K562 (cell line): ENCODE data around the gene SUFU. TPM values are rescaled to one million over a fixed set of nuclear protein-coding genes. Genes with fewer than 3 reads are reported as not detected.

Experiments
- CBX5 ChIP-seq: IDR thresholded peaks from 2 replicates; pipeline ENCODE4 v1.6.1; 2014; ENCODE audit warnings: low read depth, borderline replicate concordance
- CBX8 ChIP-seq: fragments of 200-600 bp; sonication (generic); IDR thresholded peaks from 2 replicates; pipeline ENCODE4 v1.6.1; 2012; ENCODE audit warnings: borderline replicate concordance, mixed run types, low read depth, mild to moderate bottlenecking, moderate library complexity, mixed read lengths, low read length, control low read depth, inconsistent platforms; ENCODE audit not compliant: poor library complexity, severe bottlenecking; ENCODE audit errors: extremely low read depth
- DPF2 ChIP-seq: fragments of 450-650 bp; IDR thresholded peaks from 2 replicates; pipeline ENCODE4 v1.6.1; 2016
- ELF2 ChIP-seq: fragments of 250-450 bp; sonication (Bioruptor Pico); IDR thresholded peaks from 2 replicates; pipeline ENCODE4 v1.5.0; 2021; ENCODE audit warnings: mild to moderate bottlenecking
- HLTF ChIP-seq: fragments of 450-650 bp; IDR thresholded peaks from 2 replicates; pipeline ENCODE4 v1.6.1; 2016
- JUND ChIP-seq, 2 experiments: IDR thresholded peaks; 2 replicates in 1 of 2; 3 replicates in 1 of 2; pipeline ENCODE4 v1.6.1; 2011; ENCODE audit warnings: borderline replicate concordance in 2 of 2, low read depth in 2 of 2, low read length in 2 of 2, improper control_type of control experiment in 1 of 2, missing biosample characterization in 1 of 2, missing genetic modification characterization in 1 of 2, missing genetic modification reagents in 1 of 2
- MAFG ChIP-seq: fragments of 450-650 bp; conservative IDR thresholded peaks from 2 replicates; pipeline ENCODE4 v1.6.1; 2016; ENCODE audit warnings: missing genetic modification characterization, missing compliant biosample characterization
- MTF1 ChIP-seq: fragments of 250-450 bp; sonication (Bioruptor Pico); IDR thresholded peaks from 2 replicates; pipeline ENCODE4 v1.9.0; 2021; ENCODE audit warnings: moderate library complexity, mild to moderate bottlenecking, inconsistent platforms, borderline replicate concordance
- POLR3A ChIP-seq: IDR thresholded peaks from 2 replicates; pipeline ENCODE4 v1.6.1; 2011; ENCODE audit warnings: borderline replicate concordance, mild to moderate bottlenecking, moderate library complexity; ENCODE audit not compliant: insufficient read length, insufficient read depth; ENCODE audit errors: extremely low read depth
- STAG1 ChIP-seq: sonication (generic); formaldehyde crosslinking; IDR thresholded peaks from 2 replicates; pipeline ENCODE4 v1.5.0; 2020; ENCODE audit warnings: missing genetic modification reagents, borderline replicate concordance
- ZBTB8A ChIP-seq: fragments of 450-650 bp; IDR thresholded peaks from 2 replicates; pipeline ENCODE4 v1.6.1; 2018; ENCODE audit warnings: mild to moderate bottlenecking, moderate library complexity; ENCODE audit not compliant: partially characterized antibody
- ZKSCAN3 ChIP-seq: fragments of 250-450 bp; sonication (Bioruptor Pico); IDR thresholded peaks from 2 replicates; pipeline ENCODE4 v1.4.0; 2020
- ZNF184 ChIP-seq: sonication (generic); formaldehyde crosslinking; IDR thresholded peaks from 2 replicates; pipeline ENCODE4 v1.5.0; 2020; ENCODE audit warnings: missing genetic modification reagents
- ZNF41 ChIP-seq: fragments of 250-450 bp; sonication (Bioruptor Pico); conservative IDR thresholded peaks from 2 replicates; pipeline ENCODE4 v1.4.0; 2020; ENCODE audit warnings: mild to moderate bottlenecking
- ZNF589 ChIP-seq: fragments of 200-800 bp; sonication (Bioruptor generic); IDR thresholded peaks from 2 replicates; pipeline ENCODE4 v1.6.1; 2016; ENCODE audit warnings: low read depth, missing genetic modification characterization, missing compliant biosample characterization
- ZNF592 ChIP-seq: fragments of 450-650 bp; IDR thresholded peaks from 2 replicates; pipeline ENCODE4 v1.6.1; 2017; ENCODE audit warnings: antibody characterized with exemption, mild to moderate bottlenecking
- ZNF707 ChIP-seq: fragments of 250-450 bp; sonication (Bioruptor Pico); conservative IDR thresholded peaks from 2 replicates; pipeline ENCODE4 v1.8.0; 2022; ENCODE audit warnings: inconsistent platforms, mild to moderate bottlenecking, moderate library complexity
- ZNF79 ChIP-seq: fragments of 250-450 bp; sonication (Bioruptor Pico); IDR thresholded peaks from 2 replicates; pipeline ENCODE4 v1.4.0; 2020; ENCODE audit warnings: low read depth, mild to moderate bottlenecking, moderate library complexity
- ZNF830 ChIP-seq: fragments of 250-450 bp; sonication (Bioruptor Pico); IDR thresholded peaks from 2 replicates; pipeline ENCODE4 v1.5.0; 2021; ENCODE audit warnings: mild to moderate bottlenecking
- polyA plus RNA-seq, 8 experiments: library from polyadenylated mRNA; depleted of rRNA in 4 of 8; stranded (reverse) in 5 of 8; unstranded in 3 of 8; fragments of >200 nt; fragmentation: Nextera tagmentation in 2 of 8; fragmentation: Illumina TruSeq in 1 of 8; extraction: Ambion mirVana in 2 of 8; extraction: Trizol in 1 of 8; gene quantifications; 2 replicates each; pipeline versions ENCODE4 v1.2.1 to v1.2.3, GENCODE V29; 2011 to 2014; ENCODE audit warnings: inconsistent platforms in 1 of 8, missing spikeins in 1 of 8
- total RNA-seq, 7 experiments: library from RNA; depleted of rRNA in 6 of 7; stranded (reverse); fragments of >200 nt in 6 of 7; fragmentation: Illumina TruSeq in 2 of 7; extraction: Trizol in 2 of 7; gene quantifications; 2 replicates each; pipeline versions ENCODE4 v1.2.1 to v1.2.3, GENCODE V29; 2011 to 2021; ENCODE audit warnings: low replicate concordance in 1 of 7
- TF ChIP-seq, protein P1 (sequence below): sonication (generic); formaldehyde crosslinking; IDR thresholded peaks from 2 replicates; pipeline ENCODE4 v1.9.0; 2022; ENCODE audit warnings: mild to moderate bottlenecking, missing genetic modification reagents
- TF ChIP-seq, protein P2 (sequence below): fragments of 200-800 bp; sonication (Bioruptor generic); IDR thresholded peaks from 2 replicates; pipeline ENCODE4 v1.6.1; 2017; ENCODE audit warnings: missing genetic modification characterization, missing compliant biosample characterization
- TF ChIP-seq, protein P3 (sequence below): fragments of 250-450 bp; sonication (Bioruptor Pico); IDR thresholded peaks from 2 replicates; pipeline ENCODE4 v1.9.0; 2021; ENCODE audit warnings: mild to moderate bottlenecking

The SUFU gene
- total and polyA plus RNA-seq, 9 of the 15 experiments (the other 6 are each of a cell fraction or from before 2014, with no cell fraction given): 0.59 to 6.3 (median 0.82) TPM

DNA sequence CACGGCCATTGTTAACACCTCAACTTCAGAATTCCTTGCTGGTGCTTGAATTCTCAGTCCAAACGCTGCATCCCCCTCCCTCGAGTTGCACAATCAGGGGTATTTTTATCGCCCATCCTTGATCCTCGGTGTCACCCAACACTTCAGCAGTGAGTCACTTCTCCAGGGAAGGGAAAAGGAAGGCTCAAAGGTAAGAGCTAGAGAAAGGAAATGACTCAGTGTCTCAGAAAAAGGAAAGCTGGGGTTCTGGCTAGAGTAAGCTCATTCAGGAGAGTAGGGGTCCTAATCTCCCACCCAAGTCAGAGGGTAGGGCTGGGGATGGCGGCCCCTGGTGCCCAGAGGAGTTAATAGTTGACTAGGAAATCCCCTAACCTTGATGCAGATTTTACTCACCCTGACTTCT is 100.7 kb downstream of the SUFU start (continued):
- TF ChIP-seq, protein P1, sequence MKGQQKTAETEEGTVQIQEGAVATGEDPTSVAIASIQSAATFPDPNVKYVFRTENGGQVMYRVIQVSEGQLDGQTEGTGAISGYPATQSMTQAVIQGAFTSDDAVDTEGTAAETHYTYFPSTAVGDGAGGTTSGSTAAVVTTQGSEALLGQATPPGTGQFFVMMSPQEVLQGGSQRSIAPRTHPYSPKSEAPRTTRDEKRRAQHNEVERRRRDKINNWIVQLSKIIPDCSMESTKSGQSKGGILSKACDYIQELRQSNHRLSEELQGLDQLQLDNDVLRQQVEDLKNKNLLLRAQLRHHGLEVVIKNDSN (CRISPR knock-in tag): no peak
- TF ChIP-seq ZNF79: no peak
- no peak for TF ChIP-seq ZNF830
- TF ChIP-seq POLR3A: no peak
- no peak for TF ChIP-seq ZNF41 (CRISPR knock-in tag)
- TF ChIP-seq, protein P2, sequence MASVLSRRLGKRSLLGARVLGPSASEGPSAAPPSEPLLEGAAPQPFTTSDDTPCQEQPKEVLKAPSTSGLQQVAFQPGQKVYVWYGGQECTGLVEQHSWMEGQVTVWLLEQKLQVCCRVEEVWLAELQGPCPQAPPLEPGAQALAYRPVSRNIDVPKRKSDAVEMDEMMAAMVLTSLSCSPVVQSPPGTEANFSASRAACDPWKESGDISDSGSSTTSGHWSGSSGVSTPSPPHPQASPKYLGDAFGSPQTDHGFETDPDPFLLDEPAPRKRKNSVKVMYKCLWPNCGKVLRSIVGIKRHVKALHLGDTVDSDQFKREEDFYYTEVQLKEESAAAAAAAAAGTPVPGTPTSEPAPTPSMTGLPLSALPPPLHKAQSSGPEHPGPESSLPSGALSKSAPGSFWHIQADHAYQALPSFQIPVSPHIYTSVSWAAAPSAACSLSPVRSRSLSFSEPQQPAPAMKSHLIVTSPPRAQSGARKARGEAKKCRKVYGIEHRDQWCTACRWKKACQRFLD (CRISPR knock-in tag): no peak
- no peak for TF ChIP-seq ZKSCAN3 (CRISPR knock-in tag)
- TF ChIP-seq CBX8: no peak
- TF ChIP-seq CBX5: no peak
- TF ChIP-seq STAG1 (CRISPR knock-in tag): no peak
- TF ChIP-seq ZNF589 (CRISPR knock-in tag): no peak
- TF ChIP-seq ZBTB8A: no peak
- TF ChIP-seq MAFG (tag): no peak
- TF ChIP-seq MTF1 (CRISPR knock-in tag): no peak
- peak; percentile 70 for TF ChIP-seq DPF2
- TF ChIP-seq, protein P3, sequence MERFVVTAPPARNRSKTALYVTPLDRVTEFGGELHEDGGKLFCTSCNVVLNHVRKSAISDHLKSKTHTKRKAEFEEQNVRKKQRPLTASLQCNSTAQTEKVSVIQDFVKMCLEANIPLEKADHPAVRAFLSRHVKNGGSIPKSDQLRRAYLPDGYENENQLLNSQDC (CRISPR knock-in tag): no peak
- peak; percentile 38; the same call in 1 of the 2 replicates for TF ChIP-seq ZNF592
- no peak for TF ChIP-seq ZNF707 (CRISPR knock-in tag)
- no peak for TF ChIP-seq ZNF184 (CRISPR knock-in tag)
- peak; percentile 75; the same call in 1 of the 2 replicates for TF ChIP-seq JUND (IDR thresholded peaks at IDR 0.05; ENCODE audit: borderline replicate concordance, low read depth, low read length)
- peak; percentile 33; the same call in 1 of the 3 replicates for TF ChIP-seq JUND (tag; IDR thresholded peaks at IDR 0.05; ENCODE audit: borderline replicate concordance, low read depth, low read length)
- no peak for TF ChIP-seq ELF2
- no peak for TF ChIP-seq HLTF
